Left lung (tissue), 14 donors: ENCODE results near the gene DMBX1. TPM values are rescaled to one million over a fixed set of nuclear protein-coding genes. Genes with fewer than 3 reads are reported as not detected.

Experiments used
- ATAC-seq: fragments of 200-7000 bp; cut with Tn5 transposase; one replicate; pipeline ENCODE4 v1.9.1; 2020; ENCODE audit warnings: moderate library complexity
- DNase-seq, 4 donors: peaks; one replicate each; pipeline ENCODE4 v3.0.0-alpha.2; 2013 to 2020
- H3K27ac ChIP-seq, 2 donors: fragments of 200-600 bp; sonication (generic) in 1 of 2; one replicate each; pipeline versions ENCODE4 v1.5.0 to v1.8.0; 2020 to 2021
- H3K27me3 ChIP-seq, 2 donors: fragments of 200-600 bp; sonication (generic) in 1 of 2; one replicate each; pipeline versions ENCODE4 v1.5.0 to v1.8.0; 2020 to 2021
- H3K36me3 ChIP-seq, 2 donors: fragments of 200-600 bp; sonication (generic) in 1 of 2; one replicate each; pipeline versions ENCODE4 v1.5.0 to v1.8.0; 2020 to 2021
- H3K4me1 ChIP-seq, 2 donors: fragments of 200-600 bp; one replicate each; pipeline ENCODE4 v1.8.0; 2021
- H3K4me3 ChIP-seq, 2 donors: fragments of 200-600 bp; sonication (generic) in 1 of 2; one replicate each; pipeline versions ENCODE4 v1.5.0 to v1.8.0; 2020 to 2021; ENCODE audit warnings: mild to moderate bottlenecking in 1 of 2
- H3K9me3 ChIP-seq, 2 donors: fragments of 200-600 bp; sonication (generic) in 1 of 2; one replicate each; pipeline versions ENCODE4 v1.5.0 to v1.8.0; 2020 to 2021
- CTCF ChIP-seq, 2 donors: fragments of 200-600 bp; sonication (generic) in 1 of 2; IDR thresholded peaks; one replicate each; pipeline versions ENCODE4 v1.5.0 to v1.8.0; 2021; ENCODE audit warnings: antibody characterized with exemption in 2 of 2
- intact Hi-C, 2 donors: fragments of 100-400 bp; cut with DNase I; formaldehyde crosslinking; loops; one replicate each; pipeline versions ENCODE4 v1.11.2 to v1.14.2; 2022
- long read RNA-seq, 12 donors: library from polyadenylated mRNA in 2 of 12; unstranded in 2 of 12; transcript quantifications; one replicate each; pipeline ENCODE4 v2.0.0 and lab custom pipeline, GENCODE V29; 2019 to 2026
- polyA plus RNA-seq, 6 donors: library from polyadenylated mRNA; unstranded; fragments of 120-200 nt; gene quantifications; one replicate each; pipeline ENCODE4 v1.2.1, GENCODE V29; 2013; ENCODE audit not compliant: insufficient read length in 6 of 6
- total RNA-seq, 2 donors: library from RNA; stranded (reverse); fragmentation: NEBNext Ultra II Directional; extraction: Animal tissue kit (Norgen Biotek cat#: 25700); gene quantifications; one replicate each; pipeline ENCODE4 v1.2.1, GENCODE V29; 2021
- donor health status: DM: no; HTN: yes; CAD: no.
- donor health status: DM: no; HTN: no; CAD: no.

The DMBX1 gene
- not detected for total RNA-seq
- under 1 TPM in 4 of 6 donors, not detected in 2; 0.04 to 0.07 (median 0.07) TPM for polyA plus RNA-seq
- long read RNA-seq, donor 1, result 0 reads
- long read RNA-seq, donor 2, result 0 reads
- long read RNA-seq, donor 3, result 0 reads
- long read RNA-seq, donor 4, result 0 reads
- long read RNA-seq, donor 5, result 0 reads
- long read RNA-seq, donor 6, result 0 reads
- long read RNA-seq, donor 7, result 0 reads
- long read RNA-seq, donor 8, result 0 reads
- long read RNA-seq, donor 9, result 0 reads
- long read RNA-seq, donor 10, result 0 reads
- long read RNA-seq, donor 11, result 0 reads
- long read RNA-seq, donor 12, result 0 reads

- DNase-seq (peak in 1 of 4 donors; percentile 82), ATAC-seq (peak; percentile 91)
- Histone ChIP-seq H3K4me3 (peak within 1 kb of the TSS; percentile 2 to 31), H3K36me3 (no peaks in the 10 kb centered on the region), H3K27ac (no peak within 1 kb of the TSS), H3K27me3 (peaks cover 95 to 100% of the 10 kb centered on the region in 2 donors), H3K4me1 (peaks cover 11 to 19% of the 10 kb centered on the region in 2 donors), H3K9me3 (no peaks in the 10 kb centered on the region)
- TF ChIP-seq CTCF (IDR thresholded peaks at IDR 0.05), result no peak
- intact Hi-C loops, result no loop called here
Observed at GRCh38 chr1:46489638-46490405, at the start of gene DMBX1. Gene DMBX1 (plus strand): TSS chr1:46489836. CDS start chr1:46507011, 17,175 bp downstream.

GRCh38 chr1:46440478-46440877, 49.2 kb upstream of the DMBX1 start:
- no peak overlapping the region for H3K27ac ChIP-seq
- H3K4me3 ChIP-seq, result no peak overlapping the region
- intact Hi-C loops, result no loop called here
- peaks cover 0 to 10% of the 10 kb centered on the region in 2 donors for H3K4me1 ChIP-seq
- H3K9me3 ChIP-seq, result no peaks in the 10 kb centered on the region
- ATAC-seq (no peak), DNase-seq (no peak)
- H3K36me3 ChIP-seq, result no peaks in the 10 kb centered on the region
- H3K27me3 ChIP-seq, result peaks cover 0 to 8% of the 10 kb centered on the region in 2 donors
- no peak for TF ChIP-seq CTCF (IDR thresholded peaks at IDR 0.05)

GRCh38 chr1:46442317-46443161, 47.1 kb upstream of the DMBX1 start:
- peak overlapping the region; percentile 23 to 33 for H3K4me3 ChIP-seq
- intact Hi-C loops, result no loop called here
- TF ChIP-seq CTCF (IDR thresholded peaks at IDR 0.05), result peak; percentile 88 to 98
- ATAC-seq (peak; percentile 92), DNase-seq (peak; percentile 53 to 87 (median 64))
- H3K27ac ChIP-seq, result no peak overlapping the region
- no peaks in the 10 kb centered on the region for H3K36me3 ChIP-seq
- H3K4me1 ChIP-seq, result peaks cover 0 to 11% of the 10 kb centered on the region in 2 donors
- no peaks in the 10 kb centered on the region for H3K9me3 ChIP-seq
- H3K27me3 ChIP-seq, result peaks cover 11 to 29% of the 10 kb centered on the region in 2 donors

- Histone ChIP-seq H3K27me3 (peaks cover 30 to 48% of the 10 kb centered on the region in 2 donors), H3K4me3 (no peak overlapping the region), H3K27ac (no peak overlapping the region), H3K36me3 (no peaks in the 10 kb centered on the region), H3K4me1 (peaks cover 0 to 24% of the 10 kb centered on the region in 2 donors), H3K9me3 (no peaks in the 10 kb centered on the region)
- ATAC-seq (no peak), DNase-seq (no peak)
- intact Hi-C loops, result no loop called here
- no peak for TF ChIP-seq CTCF (IDR thresholded peaks at IDR 0.05)
Observed at GRCh38 chr1:46444466-46444865, 45.2 kb upstream of the DMBX1 start.
